Measurements from ENCODE around the gene LRBA. TPM values are rescaled to one million over a fixed set of nuclear protein-coding genes. Genes with fewer than 3 reads are reported as not detected.

LRBA gene
- polyA plus RNA-seq, 4 donors = 14.9 to 62.2 (median 19.6) TPM

GRCh38 chr4:150888625-150889024 lies 126.5 kb downstream of the LRBA start:
- no peak for FAIRE-seq
- peaks cover 0 to 17% (median 2%) of the 10 kb centered on the region in 3 donors for H3K36me3 ChIP-seq (ENCODE audit: control insufficient read depth in 3 of 3, insufficient read depth in 2 of 3, low read depth in 1 of 3, low read length in 3 of 3)
- no peaks in the 10 kb centered on the region for H3K27me3 ChIP-seq (ENCODE audit: control insufficient read depth in 3 of 3, insufficient read depth in 3 of 3, low read length in 3 of 3)
- H3K4me3 ChIP-seq (ENCODE audit: low read depth in 1 of 3, low read length in 3 of 3) = no peak overlapping the region
- no peaks in the 10 kb centered on the region for H3K9me3 ChIP-seq (ENCODE audit: control insufficient read depth in 2 of 2, insufficient read depth in 1 of 2, low read depth in 1 of 2, low read length in 1 of 2)
- no peak overlapping the region for H3K27ac ChIP-seq (ENCODE audit: low read depth in 1 of 3, low read length in 2 of 3)
- H3K4me1 ChIP-seq (ENCODE audit: control insufficient read depth in 3 of 3, insufficient read depth in 2 of 3, low read depth in 1 of 3, low read length in 2 of 3) = no peaks in the 10 kb centered on the region
- no peak for DNase-seq

- Histone ChIP-seq H3K27me3 (ENCODE audit: control insufficient read depth in 3 of 3, insufficient read depth in 3 of 3, low read length in 3 of 3) (no peaks in the 10 kb centered on the region), H3K36me3 (ENCODE audit: control insufficient read depth in 3 of 3, insufficient read depth in 2 of 3, low read depth in 1 of 3, low read length in 3 of 3) (peaks cover 0 to 14% (median 2%) of the 10 kb centered on the region in 3 donors), H3K4me3 (ENCODE audit: low read depth in 1 of 3, low read length in 3 of 3) (no peak overlapping the region), H3K27ac (ENCODE audit: low read depth in 1 of 3, low read length in 2 of 3) (no peak overlapping the region), H3K9me3 (ENCODE audit: control insufficient read depth in 2 of 2, insufficient read depth in 1 of 2, low read depth in 1 of 2, low read length in 1 of 2) (no peaks in the 10 kb centered on the region), H3K4me1 (ENCODE audit: control insufficient read depth in 3 of 3, insufficient read depth in 2 of 3, low read depth in 1 of 3, low read length in 2 of 3) (no peaks in the 10 kb centered on the region)
- WGBS, 3 donors = 3 to 44% (median 10%) methylated on average over 1 of the region's 1 CpG
- DNase-seq = no peak
- FAIRE-seq = no peak
Observed at GRCh38 chr4:150888217-150888616, 126.9 kb downstream of the LRBA start.

GRCh38 chr4:150886597-150886996 lies 128.5 kb downstream of the LRBA start:
- H3K27me3 ChIP-seq (ENCODE audit: control insufficient read depth in 3 of 3, insufficient read depth in 3 of 3, low read length in 3 of 3) = no peaks in the 10 kb centered on the region
- WGBS, 3 donors = 92 to 100% (median 100%) methylated on average over 1 of the region's 1 CpG
- no peak for FAIRE-seq

GRCh38 chr4:150884625-150885024 lies 130.5 kb downstream of the LRBA start:
- H3K9me3 ChIP-seq (ENCODE audit: control insufficient read depth in 2 of 2, insufficient read depth in 1 of 2, low read depth in 1 of 2, low read length in 1 of 2) = peaks cover 0 to 6% of the 10 kb centered on the region in 2 donors
- peaks cover 0 to 21% (median 3%) of the 10 kb centered on the region in 3 donors for H3K36me3 ChIP-seq (ENCODE audit: control insufficient read depth in 3 of 3, insufficient read depth in 2 of 3, low read depth in 1 of 3, low read length in 3 of 3)
- 89 to 100% (median 97%) methylated on average over 1 of the region's 1 CpG for WGBS, 3 donors
- no peak overlapping the region for H3K27ac ChIP-seq (ENCODE audit: low read depth in 1 of 3, low read length in 2 of 3)
- peak; percentile 65 for FAIRE-seq
- no peak for DNase-seq
- H3K4me1 ChIP-seq (ENCODE audit: control insufficient read depth in 3 of 3, insufficient read depth in 2 of 3, low read depth in 1 of 3, low read length in 2 of 3) = no peaks in the 10 kb centered on the region
- no peaks in the 10 kb centered on the region for H3K27me3 ChIP-seq (ENCODE audit: control insufficient read depth in 3 of 3, insufficient read depth in 3 of 3, low read length in 3 of 3)
- no peak overlapping the region for H3K4me3 ChIP-seq (ENCODE audit: low read depth in 1 of 3, low read length in 3 of 3)

More at GRCh38 chr4:150886597-150886996, 128.5 kb downstream of the LRBA start:
- no peak overlapping the region for H3K4me3 ChIP-seq (ENCODE audit: low read depth in 1 of 3, low read length in 3 of 3)
- H3K27ac ChIP-seq (ENCODE audit: low read depth in 1 of 3, low read length in 2 of 3) = no peak overlapping the region
- no peak for DNase-seq
- no peaks in the 10 kb centered on the region for H3K4me1 ChIP-seq (ENCODE audit: control insufficient read depth in 3 of 3, insufficient read depth in 2 of 3, low read depth in 1 of 3, low read length in 2 of 3)
- H3K36me3 ChIP-seq (ENCODE audit: control insufficient read depth in 3 of 3, insufficient read depth in 2 of 3, low read depth in 1 of 3, low read length in 3 of 3) = peaks cover 0 to 17% (median 0%) of the 10 kb centered on the region in 3 donors
- H3K9me3 ChIP-seq (ENCODE audit: control insufficient read depth in 2 of 2, insufficient read depth in 1 of 2, low read depth in 1 of 2, low read length in 1 of 2) = no peaks in the 10 kb centered on the region

- Histone ChIP-seq H3K9me3 (ENCODE audit: control insufficient read depth in 2 of 2, insufficient read depth in 1 of 2, low read depth in 1 of 2, low read length in 1 of 2) (peaks cover 0 to 6% of the 10 kb centered on the region in 2 donors), H3K27ac (ENCODE audit: low read depth in 1 of 3, low read length in 2 of 3) (no peak overlapping the region), H3K36me3 (ENCODE audit: control insufficient read depth in 3 of 3, insufficient read depth in 2 of 3, low read depth in 1 of 3, low read length in 3 of 3) (peaks cover 0 to 22% (median 6%) of the 10 kb centered on the region in 3 donors), H3K27me3 (ENCODE audit: control insufficient read depth in 3 of 3, insufficient read depth in 3 of 3, low read length in 3 of 3) (no peaks in the 10 kb centered on the region), H3K4me1 (ENCODE audit: control insufficient read depth in 3 of 3, insufficient read depth in 2 of 3, low read depth in 1 of 3, low read length in 2 of 3) (no peaks in the 10 kb centered on the region), H3K4me3 (ENCODE audit: low read depth in 1 of 3, low read length in 3 of 3) (no peak overlapping the region)
- DNase-seq (peak in 1 of 2 donors; percentile 66), FAIRE-seq (no peak)
- WGBS, 3 donors = 87 to 100% (median 99%) methylated on average over 1 of the region's 1 CpG
Observed at GRCh38 chr4:150875367-150875766, 139.7 kb downstream of the LRBA start.

- no peak overlapping the region for H3K27ac ChIP-seq (ENCODE audit: low read depth in 1 of 3, low read length in 2 of 3)
- H3K4me1 ChIP-seq (ENCODE audit: control insufficient read depth in 3 of 3, insufficient read depth in 2 of 3, low read depth in 1 of 3, low read length in 2 of 3) = no peaks in the 10 kb centered on the region
- H3K9me3 ChIP-seq (ENCODE audit: control insufficient read depth in 2 of 2, insufficient read depth in 1 of 2, low read depth in 1 of 2, low read length in 1 of 2) = no peaks in the 10 kb centered on the region
- H3K4me3 ChIP-seq (ENCODE audit: low read depth in 1 of 3, low read length in 3 of 3) = no peak overlapping the region
- FAIRE-seq (no peak), DNase-seq (no peak)
- WGBS, 3 donors = 82 to 95% (median 93%) methylated on average over 6 of the region's 6 CpGs
- H3K27me3 ChIP-seq (ENCODE audit: control insufficient read depth in 3 of 3, insufficient read depth in 3 of 3, low read length in 3 of 3) = no peaks in the 10 kb centered on the region
- peaks cover 0 to 18% (median 3%) of the 10 kb centered on the region in 3 donors for H3K36me3 ChIP-seq (ENCODE audit: control insufficient read depth in 3 of 3, insufficient read depth in 2 of 3, low read depth in 1 of 3, low read length in 3 of 3)
Observed at GRCh38 chr4:150874338-150875226, 140.5 kb downstream of the LRBA start.

- Histone ChIP-seq H3K27ac (ENCODE audit: low read depth in 1 of 3, low read length in 2 of 3) (no peak overlapping the region), H3K9me3 (ENCODE audit: control insufficient read depth in 2 of 2, insufficient read depth in 1 of 2, low read depth in 1 of 2, low read length in 1 of 2) (no peaks in the 10 kb centered on the region), H3K27me3 (ENCODE audit: control insufficient read depth in 3 of 3, insufficient read depth in 3 of 3, low read length in 3 of 3) (no peaks in the 10 kb centered on the region), H3K4me3 (ENCODE audit: low read depth in 1 of 3, low read length in 3 of 3) (no peak overlapping the region), H3K36me3 (ENCODE audit: control insufficient read depth in 3 of 3, insufficient read depth in 2 of 3, low read depth in 1 of 3, low read length in 3 of 3) (peaks cover 0 to 22% (median 0%) of the 10 kb centered on the region in 3 donors), H3K4me1 (ENCODE audit: control insufficient read depth in 3 of 3, insufficient read depth in 2 of 3, low read depth in 1 of 3, low read length in 2 of 3) (peaks cover 0 to 3% (median 0%) of the 10 kb centered on the region in 3 donors)
- 3 to 10% (median 9%) methylated on average over 4 of the region's 4 CpGs for WGBS, 3 donors
- DNase-seq (peak; percentile 86 to 88), FAIRE-seq (peak; percentile 88)
Observed at GRCh38 chr4:150867148-150867547, 147.9 kb downstream of the LRBA start.

GRCh38 chr4:150863456-150863855 lies 151.6 kb downstream of the LRBA start:
- no peaks in the 10 kb centered on the region for H3K27me3 ChIP-seq (ENCODE audit: control insufficient read depth in 3 of 3, insufficient read depth in 3 of 3, low read length in 3 of 3)
- 53 to 80% (median 68%) methylated on average over 7 of the region's 7 CpGs for WGBS, 3 donors
- H3K4me1 ChIP-seq (ENCODE audit: control insufficient read depth in 3 of 3, insufficient read depth in 2 of 3, low read depth in 1 of 3, low read length in 2 of 3) = peaks cover 0 to 3% (median 0%) of the 10 kb centered on the region in 3 donors
- FAIRE-seq (no peak), DNase-seq (peak; percentile 81 to 86)
- H3K36me3 ChIP-seq (ENCODE audit: control insufficient read depth in 3 of 3, insufficient read depth in 2 of 3, low read depth in 1 of 3, low read length in 3 of 3) = peaks cover 0 to 14% (median 0%) of the 10 kb centered on the region in 3 donors
- H3K9me3 ChIP-seq (ENCODE audit: control insufficient read depth in 2 of 2, insufficient read depth in 1 of 2, low read depth in 1 of 2, low read length in 1 of 2) = no peaks in the 10 kb centered on the region
- peak overlapping the region in 1 of 3 donors; percentile 67 for H3K27ac ChIP-seq (ENCODE audit: low read depth in 1 of 3, low read length in 2 of 3)
- H3K4me3 ChIP-seq (ENCODE audit: low read depth in 1 of 3, low read length in 3 of 3) = no peak overlapping the region
